ENCODE results near the gene DNAH8. TPM values are rescaled to one million over a fixed set of nuclear protein-coding genes. Genes with fewer than 3 reads are reported as not detected.

DNAH8 gene
- total and polyA plus RNA-seq, 2 donors (not counting 3 experiments of a cell fraction or from before 2014, with no cell fraction given), result 0.29 to 0.61 TPM

- dilution Hi-C loops (cut with MboI; ENCODE audit: extremely low pct_ligation_motif_present, low sequenced_read_pairs) (no loop called here), intact Hi-C loops (cut with micrococcal nuclease) (no loop called here)
- FAIRE-seq, result no peak
- Histone ChIP-seq H2AFZ (ENCODE audit: low read depth, low read length) (no peak overlapping the region), H3K9me1 (replicated peaks; ENCODE audit: control insufficient read depth, extremely low read depth, insufficient read depth, low read length) (no peaks in the 10 kb centered on the region), H3K27me3 (ENCODE audit: control insufficient read depth in 2 of 2, insufficient read depth in 2 of 2, low read length in 2 of 2) (no peaks in the 10 kb centered on the region), H3K4me3 (replicated peaks in 1 of 3; ENCODE audit: insufficient read depth in 1 of 3, low read depth in 1 of 3, low read length in 3 of 3) (no peak overlapping the region), H3K9ac (replicated peaks; ENCODE audit: extremely low read depth, insufficient read depth, low read length) (no peak overlapping the region), H3K9me3 (replicated peaks; ENCODE audit: control insufficient read depth, insufficient read depth, low read length) (no peaks in the 10 kb centered on the region), H3K4me1 (ENCODE audit: control insufficient read depth, extremely low read depth, insufficient read depth, low read length) (no peaks in the 10 kb centered on the region), H3K36me3 (ENCODE audit: control insufficient read depth in 2 of 2, extremely low read depth in 1 of 2, insufficient read depth in 2 of 2, low read length in 2 of 2) (peaks cover 2 to 5% of the 10 kb centered on the region in 2 experiments), H3K79me2 (ENCODE audit: control insufficient read depth, insufficient read depth, low read length) (peaks cover 65% of the 10 kb centered on the region), H3K4me2 (ENCODE audit: insufficient read depth, low read length) (no peak overlapping the region), H3K27ac (ENCODE audit: insufficient read depth, low read depth, low read length) (no peak overlapping the region), H4K20me1 (replicated peaks; ENCODE audit: control insufficient read depth, extremely low read depth, insufficient read depth, low read length) (peaks cover 4% of the 10 kb centered on the region)
- ChIA-PET POLR2A (no interaction called here), CTCF (interaction anchor here (1.7 kb wide), 1 partner anchor 96 kb away, joined by 4 read pairs; no protein-coding TSS in a partner anchor)
- BruUV-seq (replicated peaks), result no TSS peak
- TF ChIP-seq POLR2AphosphoS5 (IDR thresholded peaks at IDR 0.05; ENCODE audit: insufficient read depth, low read depth, low read length) (no peak), MYC (IDR thresholded peaks at IDR 0.05; ENCODE audit: low read depth, low read length) (no peak), FOS (IDR thresholded peaks at IDR 0.05; ENCODE audit: borderline replicate concordance, insufficient read depth, low read length) (no peak), JUN (IDR thresholded peaks at IDR 0.05; ENCODE audit: borderline replicate concordance, insufficient read depth, insufficient read length, low read depth) (no peak), CTCF (IDR thresholded peaks at IDR 0.05; ENCODE audit: extremely low read depth in 1 of 2, insufficient read depth in 1 of 2, low read depth in 1 of 2, low read length in 2 of 2) (no peak)
- DNase-seq (ENCODE audit: low read depth, low spot score), result no peak
Measured at GRCh38 chr6:38687549-38687948, 27.6 kb upstream of the DNAH8 start.

- Histone ChIP-seq H3K4me2 (ENCODE audit: insufficient read depth, low read length) (no peak overlapping the region), H2AFZ (ENCODE audit: low read depth, low read length) (no peak overlapping the region), H3K79me2 (ENCODE audit: control insufficient read depth, insufficient read depth, low read length) (peaks cover 73% of the 10 kb centered on the region), H3K9ac (replicated peaks; ENCODE audit: extremely low read depth, insufficient read depth, low read length) (no peak overlapping the region), H4K20me1 (replicated peaks; ENCODE audit: control insufficient read depth, extremely low read depth, insufficient read depth, low read length) (peaks cover 8% of the 10 kb centered on the region), H3K27me3 (ENCODE audit: control insufficient read depth in 2 of 2, insufficient read depth in 2 of 2, low read length in 2 of 2) (no peaks in the 10 kb centered on the region), H3K36me3 (ENCODE audit: control insufficient read depth in 2 of 2, extremely low read depth in 1 of 2, insufficient read depth in 2 of 2, low read length in 2 of 2) (peaks cover 2 to 3% of the 10 kb centered on the region in 2 experiments), H3K9me3 (replicated peaks; ENCODE audit: control insufficient read depth, insufficient read depth, low read length) (no peaks in the 10 kb centered on the region), H3K4me1 (ENCODE audit: control insufficient read depth, extremely low read depth, insufficient read depth, low read length) (no peaks in the 10 kb centered on the region), H3K9me1 (replicated peaks; ENCODE audit: control insufficient read depth, extremely low read depth, insufficient read depth, low read length) (no peaks in the 10 kb centered on the region), H3K27ac (ENCODE audit: insufficient read depth, low read depth, low read length) (no peak overlapping the region), H3K4me3 (replicated peaks in 1 of 3; ENCODE audit: insufficient read depth in 1 of 3, low read depth in 1 of 3, low read length in 3 of 3) (no peak overlapping the region)
- FAIRE-seq (no peak), DNase-seq (ENCODE audit: low read depth, low spot score) (no peak)
- intact Hi-C loops (cut with micrococcal nuclease), result no loop called here
- no peak for TF ChIP-seq JUN (IDR thresholded peaks at IDR 0.05; ENCODE audit: borderline replicate concordance, insufficient read depth, insufficient read length, low read depth)
- TF ChIP-seq EZH2 (IDR thresholded peaks at IDR 0.05; ENCODE audit: borderline replicate concordance, low read depth, low read length, severe bottlenecking), result no peak
- TF ChIP-seq POLR2AphosphoS5 (IDR thresholded peaks at IDR 0.05; ENCODE audit: insufficient read depth, low read depth, low read length), result no peak
- no peak for TF ChIP-seq MAX (IDR thresholded peaks at IDR 0.05; ENCODE audit: insufficient read depth, insufficient read length)
- no peak for TF ChIP-seq MYC (IDR thresholded peaks at IDR 0.05; ENCODE audit: low read depth, low read length)
- no peak for TF ChIP-seq GATA2 (IDR thresholded peaks at IDR 0.05; ENCODE audit: insufficient read depth, insufficient read length, low read depth, low read length)
- TF ChIP-seq CTCF (IDR thresholded peaks at IDR 0.05; ENCODE audit: extremely low read depth in 1 of 2, insufficient read depth in 1 of 2, low read depth in 1 of 2, low read length in 2 of 2), result no peak
- TF ChIP-seq FOS (IDR thresholded peaks at IDR 0.05; ENCODE audit: borderline replicate concordance, insufficient read depth, low read length), result no peak
- TF ChIP-seq POLR2A (IDR thresholded peaks at IDR 0.05; ENCODE audit: low read depth, low read length), result no peak
- CTCF ChIA-PET, result interaction anchor here (0.8 kb wide), 1 partner anchor 20 kb away, joined by 3 read pairs; no protein-coding TSS in a partner anchor
- BruUV-seq (replicated peaks), result no TSS peak
- POLR2A ChIA-PET, result no interaction called here
- dilution Hi-C loops (cut with MboI; ENCODE audit: extremely low pct_ligation_motif_present, low sequenced_read_pairs), result no loop called here
Measured at GRCh38 chr6:38688579-38689087, 26.5 kb upstream of the DNAH8 start.
